NCI-H1092 treated with DMSO at 0.1 percent for 48 hours (cell line): Measurements from ENCODE around the gene FAM162A.
A peak's percentile ranks its signal among the peaks of the same experiment; 100 is the strongest.
"Not testable (repeated sequence)": the region's sequence is repeated elsewhere in the genome, so short reads cannot be mapped to it uniquely, and the experiment has no call there.

Experiments used
- DNase-seq: peaks from one replicate; lab custom pipeline; 2025; lab: John Stamatoyannopoulos, UW

Gene FAM162A

DNA sequence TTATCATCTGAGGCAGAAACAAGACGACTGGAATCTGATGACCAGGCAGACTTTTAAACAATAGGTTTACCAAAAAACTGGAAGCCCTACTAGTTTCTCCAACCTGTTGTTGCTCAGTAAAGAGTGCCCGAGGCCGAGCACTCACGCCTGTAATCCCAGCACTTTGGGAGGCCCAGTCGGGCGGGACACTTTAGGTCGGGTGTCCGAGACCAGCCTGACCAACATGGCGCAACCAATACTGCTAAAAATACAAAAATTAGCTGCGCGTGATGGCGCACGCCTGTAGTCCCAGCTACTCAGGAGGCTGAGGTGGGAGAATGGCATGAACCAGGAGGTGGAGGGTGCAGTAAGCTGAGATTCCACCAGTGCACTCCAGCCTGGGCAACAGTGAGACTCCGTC is 33.0 kb downstream of the FAM162A start:
- no peak for DNase-seq

DNA sequence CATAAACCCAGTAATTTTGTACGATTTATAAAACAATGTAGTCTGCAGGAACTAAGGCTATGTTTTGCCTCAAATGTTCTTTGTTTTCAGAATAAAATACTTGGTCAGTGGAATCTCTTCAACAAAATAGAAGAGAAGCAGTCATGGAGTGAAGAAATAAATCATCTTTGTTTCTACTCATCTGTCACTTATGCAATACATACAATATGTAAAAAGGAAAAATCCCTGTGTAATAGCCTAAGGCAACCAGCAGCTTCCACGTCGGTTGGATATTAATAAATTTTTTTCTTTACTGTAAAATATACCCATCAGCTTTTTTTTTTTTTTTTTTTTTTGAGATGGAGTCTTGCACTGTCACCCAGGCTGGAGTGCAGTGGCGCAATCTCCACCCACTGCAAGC is 37.1 kb downstream of the FAM162A start:
- DNase-seq = no peak

DNA sequence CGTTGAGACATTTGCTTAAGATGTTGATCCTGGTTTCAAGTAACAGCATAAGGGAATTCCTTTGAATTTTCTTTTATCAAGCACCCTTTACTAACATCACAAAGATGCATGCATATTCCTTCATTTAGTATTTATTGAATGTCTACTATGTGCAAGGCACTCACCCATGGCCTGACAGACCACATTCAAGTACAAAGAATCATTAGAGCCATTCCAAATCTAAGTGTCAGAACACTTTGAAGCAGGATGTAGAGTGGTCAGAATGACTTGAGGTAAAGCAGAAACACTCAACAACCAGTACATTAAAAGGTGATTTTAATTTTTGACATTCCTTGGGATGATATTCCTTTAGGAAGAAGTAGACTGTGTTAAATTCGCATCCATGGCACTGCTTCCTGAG is 37.9 kb downstream of the FAM162A start:
- DNase-seq = no peak

DNA sequence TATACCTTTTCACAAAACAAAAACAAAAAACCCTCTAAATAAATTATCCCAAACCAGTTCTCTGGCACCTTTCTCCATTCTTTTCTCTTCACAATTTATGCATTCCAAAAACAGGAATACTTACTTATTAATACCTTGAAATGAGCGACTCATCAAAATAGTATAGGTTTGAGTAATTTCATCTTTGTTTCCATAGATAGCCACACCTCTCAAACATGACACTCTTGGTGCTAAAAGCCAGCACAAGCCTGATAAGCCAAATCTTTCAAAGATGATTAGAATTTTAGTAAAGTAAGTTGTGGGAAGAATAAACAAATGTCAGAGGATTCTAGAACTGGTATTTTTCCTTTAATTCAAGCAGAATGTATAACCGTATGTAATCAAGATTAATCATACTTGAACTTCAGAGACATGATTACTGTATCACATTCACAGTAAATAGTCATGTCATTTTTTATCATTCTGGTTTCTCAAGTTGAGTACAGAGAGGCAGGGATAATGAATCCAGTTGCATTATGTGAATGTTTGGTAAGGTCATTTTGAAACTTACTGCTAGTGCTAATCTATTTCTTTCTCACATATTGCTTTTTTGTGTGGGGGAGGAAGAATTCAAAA is 44.0 kb downstream of the FAM162A start:
- DNase-seq = no peak

DNA sequence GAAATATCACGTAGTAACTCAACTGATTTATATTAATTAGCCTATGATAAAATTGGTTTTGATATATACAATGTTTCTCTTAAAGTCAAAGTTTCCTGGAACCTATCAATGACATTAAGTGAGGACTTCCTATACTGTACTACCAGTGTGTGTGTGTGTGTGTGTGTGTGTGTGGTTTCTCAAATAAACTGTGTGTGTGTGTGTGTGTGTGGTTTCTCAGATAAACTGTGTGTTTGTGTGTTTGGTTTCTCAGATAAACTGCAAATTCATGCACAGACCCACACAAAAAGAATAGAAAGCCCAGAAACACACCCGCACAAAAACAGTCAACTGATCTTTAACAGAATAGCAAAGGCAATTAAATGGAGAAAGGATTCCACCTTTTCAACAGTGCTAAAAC is 46.4 kb downstream of the FAM162A start:
- DNase-seq = no peak

DNA sequence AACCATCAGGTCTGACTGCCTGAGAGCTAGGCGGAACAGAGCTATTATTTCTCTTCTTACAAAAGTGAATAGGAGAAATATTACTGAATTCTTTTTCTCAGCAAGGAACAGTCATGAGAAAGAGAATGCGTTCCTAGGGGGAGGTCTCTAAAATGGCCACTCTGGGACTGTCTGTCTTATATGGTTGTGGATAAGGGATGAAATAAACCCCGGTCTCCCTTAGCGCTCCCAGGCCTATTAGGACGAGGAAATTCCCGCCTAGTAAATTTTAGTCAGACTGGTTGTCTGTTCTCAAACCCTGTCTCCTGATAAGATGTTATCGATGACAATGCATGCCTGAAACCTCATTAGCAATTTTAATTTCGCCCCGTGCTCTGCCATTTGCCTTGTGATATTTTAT is 52.0 kb downstream of the FAM162A start:
- DNase-seq = no peak

DNA sequence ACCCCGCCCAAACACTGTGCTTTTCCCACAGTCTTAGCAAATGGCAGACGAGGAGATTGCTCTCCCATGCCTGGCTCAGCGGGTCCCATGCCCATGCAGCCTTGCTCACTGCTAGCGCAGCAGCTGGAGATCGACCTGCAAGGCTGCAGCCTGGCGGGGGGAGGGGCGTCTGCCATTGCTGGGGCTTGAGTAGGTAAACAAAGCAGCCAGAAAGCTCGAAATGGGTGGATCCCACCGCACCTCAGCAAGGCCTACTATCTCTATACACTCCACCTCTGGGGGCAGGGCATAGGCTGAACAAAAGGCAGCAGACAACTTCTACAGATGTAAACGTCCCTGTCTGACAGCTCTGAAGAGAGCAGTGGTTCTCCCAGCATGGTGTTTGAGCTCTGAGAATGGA is 59.1 kb downstream of the FAM162A start:
- DNase-seq = no peak

DNA sequence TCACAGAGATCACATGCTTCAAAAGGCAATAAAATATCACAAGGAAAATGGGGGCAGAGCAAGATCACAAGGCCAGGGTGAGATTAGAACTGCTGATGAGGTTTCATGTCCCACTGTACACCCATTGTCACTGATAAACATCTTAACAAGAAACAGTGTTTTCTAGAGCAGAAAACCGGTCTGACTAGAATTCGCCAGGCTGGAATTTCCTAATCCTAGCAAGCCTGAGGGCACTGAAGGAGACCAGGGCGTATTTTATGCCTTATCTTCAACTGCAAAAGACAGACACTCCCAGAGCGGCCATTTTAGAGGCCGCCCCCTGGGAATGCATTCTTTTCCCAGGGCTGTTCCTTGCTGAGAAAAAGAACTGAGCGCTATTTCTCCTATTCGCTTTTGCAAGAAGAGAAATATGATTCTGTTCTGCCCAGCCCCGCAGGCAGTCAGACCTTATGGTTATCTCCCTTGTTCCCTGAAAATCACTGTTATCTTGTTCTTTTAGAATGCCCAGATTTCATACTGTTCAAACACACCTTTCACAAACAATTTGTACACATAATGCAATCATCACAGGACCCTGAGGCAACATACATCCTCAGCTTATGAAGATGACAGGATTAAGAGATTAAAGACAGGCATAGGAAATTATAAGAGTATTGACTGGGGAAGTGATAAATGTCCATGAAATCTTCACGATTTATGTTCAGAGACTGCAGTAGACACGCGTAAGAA is 59.9 kb downstream of the FAM162A start:
- DNase-seq = not testable (repeated sequence)

DNA sequence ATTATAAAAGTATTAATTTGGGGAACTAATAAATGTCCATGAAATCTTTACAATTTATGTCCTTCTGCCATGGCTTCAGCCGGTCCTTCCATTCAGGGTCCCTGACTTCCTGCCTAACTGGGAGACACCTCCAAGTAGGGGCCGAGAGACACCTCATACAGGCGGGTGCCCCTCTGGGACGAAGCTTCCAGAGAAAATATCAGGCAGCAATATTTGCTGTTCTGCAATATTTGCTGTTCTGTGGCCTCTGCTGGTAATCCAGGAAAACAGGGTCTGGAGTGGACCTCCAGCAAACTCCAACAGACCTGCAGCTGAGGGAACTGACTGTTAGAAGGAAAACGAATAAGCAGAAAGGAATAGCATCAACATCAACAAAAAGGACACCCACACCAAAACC is 60.5 kb downstream of the FAM162A start:
- DNase-seq = not testable (repeated sequence)

DNA sequence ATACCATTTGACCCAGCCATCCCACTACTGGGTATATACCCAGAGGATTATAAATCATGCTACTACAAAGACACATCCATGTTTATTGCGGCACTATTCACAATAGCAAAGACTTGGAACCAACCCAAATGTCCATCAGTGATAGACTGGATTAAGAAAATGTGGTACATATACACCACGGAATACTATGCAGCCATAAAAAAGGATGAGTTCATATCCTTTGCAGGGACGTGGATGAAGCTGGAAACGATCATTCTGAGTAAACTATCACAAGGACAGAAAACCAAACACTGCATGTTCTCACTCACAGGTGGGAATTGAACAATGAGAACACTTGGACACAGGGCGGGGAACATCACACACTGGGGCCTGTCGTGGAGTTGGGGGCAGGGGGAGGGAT is 64.2 kb downstream of the FAM162A start:
- not testable (repeated sequence) for DNase-seq

DNA sequence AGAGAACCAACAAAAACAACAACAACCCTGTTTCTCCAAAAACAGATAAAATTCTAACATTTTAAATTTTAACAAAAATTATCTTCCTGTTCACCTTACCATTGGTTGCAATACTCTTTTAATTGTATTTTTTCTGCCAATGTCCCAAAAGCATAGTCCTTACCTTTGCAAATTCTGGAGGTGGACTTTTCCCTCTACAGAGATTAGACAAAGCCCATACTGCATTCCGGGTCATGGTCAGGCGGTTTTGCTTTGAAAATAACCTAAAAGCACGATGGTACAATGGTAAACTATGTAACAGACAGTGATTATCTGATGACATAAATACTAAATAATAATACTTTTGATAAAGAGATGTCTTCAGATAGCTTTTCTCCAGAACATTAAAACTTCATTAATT is 67.4 kb downstream of the FAM162A start:
- no peak for DNase-seq

DNA sequence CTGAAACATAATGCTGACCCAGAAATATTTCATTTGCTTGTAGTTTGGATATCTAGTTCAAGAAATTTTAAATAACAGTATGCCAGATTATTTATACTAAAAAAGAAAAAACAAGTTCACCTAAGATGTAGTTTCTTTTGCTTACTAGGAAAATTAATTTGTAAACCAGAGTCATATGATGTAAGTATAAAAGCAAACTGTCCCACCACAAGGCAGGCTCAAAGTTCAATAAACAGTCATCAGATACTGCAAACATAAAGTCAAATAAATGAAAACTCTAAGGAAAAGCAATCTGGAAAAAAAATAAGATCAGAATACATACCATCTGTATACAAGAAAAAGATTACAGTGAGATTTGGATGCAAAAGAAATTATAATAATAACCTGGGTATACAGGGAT is 72.1 kb downstream of the FAM162A start:
- DNase-seq = no peak

DNA sequence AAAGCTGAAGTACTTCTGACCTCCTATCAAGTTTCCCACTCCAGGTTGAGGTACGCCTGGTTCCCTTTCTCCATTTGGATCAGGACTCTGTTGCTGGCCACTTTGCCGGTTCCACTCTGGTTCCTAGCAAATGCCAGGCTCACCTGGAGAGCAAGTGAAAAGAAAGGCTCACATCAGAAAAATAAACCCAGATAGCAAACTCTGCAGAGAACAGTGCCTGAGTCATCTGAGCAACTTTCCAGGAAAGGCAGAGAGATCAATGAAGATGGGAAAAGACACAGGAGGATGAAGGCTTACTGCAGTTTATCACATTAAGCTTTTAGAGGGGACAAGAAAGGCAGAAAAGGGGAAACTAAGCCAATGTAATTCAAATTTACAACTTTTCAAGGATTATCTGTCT is 73.7 kb downstream of the FAM162A start:
- DNase-seq = no peak

DNA sequence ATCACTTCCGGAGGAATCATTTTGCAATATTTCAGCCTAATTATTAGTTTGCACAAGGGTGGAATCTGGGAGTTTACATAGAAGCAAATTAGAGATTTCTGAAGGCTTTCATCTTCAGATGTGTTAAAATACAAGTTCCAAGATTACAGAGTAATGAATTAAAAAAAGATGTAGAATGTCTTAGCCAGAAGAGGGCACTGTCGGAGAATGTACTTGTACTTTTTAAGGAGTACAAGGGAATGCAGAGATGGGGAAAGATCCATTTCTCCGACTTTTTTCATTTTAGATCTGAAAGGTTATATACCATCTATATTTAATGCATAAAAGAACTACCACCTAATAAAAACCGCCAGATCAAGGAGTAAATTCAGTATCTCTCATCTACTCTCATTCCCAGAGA is 75.0 kb downstream of the FAM162A start:
- peak; percentile 6 for DNase-seq

DNA sequence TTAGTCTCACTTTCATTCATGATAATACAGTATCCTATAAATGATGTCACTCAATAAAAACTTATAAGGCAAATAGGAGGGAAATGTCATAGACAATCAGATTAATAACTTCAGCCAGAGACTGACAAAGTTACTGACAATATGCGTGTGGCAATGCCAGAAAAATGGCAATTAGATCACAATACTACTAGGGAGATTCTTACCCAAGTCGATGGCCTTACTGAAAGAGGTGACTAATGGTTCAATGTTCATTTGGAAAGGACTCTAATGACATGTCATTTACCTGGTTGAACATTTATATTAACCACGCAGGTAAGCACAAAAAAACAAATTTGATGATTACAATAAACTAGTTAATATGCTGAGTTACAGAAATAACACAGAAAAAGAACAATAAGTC is 77.8 kb downstream of the FAM162A start:
- no peak for DNase-seq
